HG02840 (cell line): ENCODE measurements around the gene TP53TG3E.
"Not testable (repeated sequence)": the region's sequence is repeated elsewhere in the genome, so short reads cannot be mapped to it uniquely, and the experiment has no call there.

Experiments
- ATAC-seq: cut with Tn5 transposase; IDR thresholded peaks from one replicate; pipeline ENCODE4 v1.9.1; 2021; ENCODE audit warnings: mild to moderate bottlenecking, moderate library complexity, moderate number of reproducible peaks; ENCODE audit not compliant: unreplicated experiment, low FRiP score

TP53TG3E gene

GRCh38 chr16:33304006-33304405, at the start of gene TP53TG3E:
Gene TP53TG3E (plus strand): TSS chr16:33304306. CDS start chr16:33304374, 68 bp downstream.
- not testable (repeated sequence) for ATAC-seq

DNA sequence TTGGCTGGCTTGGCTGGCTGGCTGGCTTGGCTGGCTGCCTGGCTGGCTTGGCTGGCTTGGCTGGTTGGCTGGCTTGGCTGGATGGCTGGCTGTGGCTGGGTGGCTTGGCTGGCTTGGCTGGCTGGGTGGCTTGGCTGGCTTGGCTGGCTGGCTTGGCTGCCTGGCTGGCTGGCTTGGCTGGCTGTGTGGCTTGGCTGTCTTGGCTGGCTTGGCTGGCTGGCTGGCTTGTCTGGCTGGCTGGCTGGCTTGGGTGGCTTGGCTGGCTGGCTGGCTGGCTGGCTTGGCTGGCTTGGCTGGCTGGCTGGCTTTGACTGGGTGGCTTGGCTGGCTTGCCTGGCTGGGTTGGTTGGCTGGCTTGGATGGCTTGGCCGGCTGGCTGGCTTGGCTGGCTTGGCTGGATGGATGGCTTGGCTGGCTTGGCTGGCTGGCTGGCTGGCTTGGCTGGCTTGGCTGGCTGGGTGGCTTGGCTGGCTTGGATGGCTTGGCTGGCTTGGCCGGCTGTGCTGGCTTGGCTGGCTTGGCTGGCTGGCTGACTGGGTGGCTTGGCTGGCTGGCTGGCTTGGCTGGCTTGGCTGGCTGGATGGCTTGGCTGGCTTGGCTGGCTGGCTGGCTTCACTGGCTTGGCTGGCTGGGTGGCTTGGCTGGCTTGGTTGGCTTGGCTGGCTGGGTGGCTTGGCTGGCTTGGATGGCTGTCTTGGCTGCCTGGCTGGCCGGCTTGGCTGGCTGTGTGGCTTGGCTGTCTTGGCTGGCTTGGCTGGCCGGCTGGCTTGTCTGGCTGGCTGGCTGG, 32.3 kb downstream of the TP53TG3E start:
- ATAC-seq = not testable (repeated sequence)

- not testable (repeated sequence) for ATAC-seq
These were observed 33.8 kb downstream of the TP53TG3E start for GRCh38 chr16:33337627-33338542.

DNA sequence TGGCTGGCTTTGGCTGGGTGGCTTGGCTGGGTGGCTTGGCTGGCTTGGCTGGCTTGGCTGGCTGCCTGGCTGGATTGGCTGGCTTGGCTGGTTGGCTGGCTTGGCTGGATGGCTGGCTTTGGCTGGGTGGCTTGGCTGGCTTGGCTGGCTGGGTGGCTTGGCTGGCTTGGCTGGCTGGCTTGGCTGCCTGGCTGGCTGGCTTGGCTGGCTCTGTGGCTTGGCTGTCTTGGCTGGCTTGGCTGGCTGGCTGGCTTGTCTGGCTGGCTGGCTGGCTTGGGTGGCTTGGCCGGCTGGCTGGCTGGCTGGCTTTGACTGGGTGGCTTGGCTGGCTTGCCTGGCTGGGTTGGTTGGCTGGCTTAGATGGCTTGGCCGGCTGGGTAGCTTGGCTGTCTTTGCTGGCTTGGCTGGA, 34.4 kb downstream of the TP53TG3E start:
- ATAC-seq = not testable (repeated sequence)

GRCh38 chr16:33339093-33340061, 35.3 kb downstream of the TP53TG3E start:
- ATAC-seq = not testable (repeated sequence)
